GM10248 (cell line): ENCODE measurements around the gene TCAP.
A peak's percentile ranks its signal among the peaks of the same experiment; 100 is the strongest.

Experiments
- CTCF ChIA-PET: fragments of 300-600 bp; sonication (Branson Sonifier 250); formaldehyde crosslinking; extraction: SDS; loops from one replicate; lab custom pipeline; 2021; ENCODE audit warnings: antibody characterized with exemption; lab: Yijun Ruan, JAX
- POLR2A ChIA-PET: fragments of 350-650 bp; sonication (Branson Sonifier 250); formaldehyde crosslinking; extraction: SDS; loops from one replicate; lab custom pipeline; 2020; ENCODE audit warnings: antibody characterized with exemption; lab: Yijun Ruan, JAX
- DNase-seq: peaks from one replicate; pipeline ENCODE4 v3.0.0; 2012; ENCODE audit errors: extremely low spot score
- TF ChIP-seq, protein P1 (sequence below): IDR thresholded peaks from 2 replicates; pipeline ENCODE4 v1.5.1; 2012; ENCODE audit warnings: mild to moderate bottlenecking, low read depth; ENCODE audit errors: extremely low read depth, missing control alignments, control extremely low read depth

The TCAP gene

DNA sequence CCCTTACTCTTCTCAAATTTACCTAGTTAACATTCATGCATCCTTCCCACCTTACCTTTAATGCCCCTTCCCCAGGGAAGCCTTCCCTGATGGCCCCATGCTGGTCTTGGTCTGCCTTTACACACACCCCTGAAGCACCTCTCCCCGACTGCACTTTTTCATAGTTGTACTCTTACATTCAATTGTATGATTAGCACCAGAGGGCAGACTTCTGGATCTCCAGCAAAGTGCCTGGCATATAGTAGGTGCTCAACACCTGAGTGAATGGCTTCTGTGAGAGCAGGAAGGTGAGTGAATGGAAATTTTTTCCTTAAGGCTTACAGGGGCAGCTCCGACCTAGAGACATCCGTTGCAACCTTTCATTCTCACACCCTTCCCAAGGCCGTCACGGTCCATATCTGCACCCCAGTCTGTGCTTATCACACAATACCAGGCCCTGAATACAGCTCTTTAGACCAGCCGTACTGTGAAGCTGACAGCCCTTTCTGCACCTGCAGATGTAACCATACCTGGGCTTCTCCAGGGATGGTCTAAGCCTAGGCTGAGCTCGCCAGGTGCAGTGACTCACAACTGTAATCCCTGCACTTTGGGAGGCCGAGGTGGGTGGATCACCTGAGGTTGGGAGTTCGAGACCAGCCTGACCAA is 18.3 kb downstream of the TCAP start:
- CTCF ChIA-PET, result interaction anchor here (1.0 to 1.5 kb wide), 2 partner anchors 12 to 29 kb away, joined by 4 to 5 read pairs; no protein-coding TSS in a partner anchor
- POLR2A ChIA-PET, result no interaction called here

DNA sequence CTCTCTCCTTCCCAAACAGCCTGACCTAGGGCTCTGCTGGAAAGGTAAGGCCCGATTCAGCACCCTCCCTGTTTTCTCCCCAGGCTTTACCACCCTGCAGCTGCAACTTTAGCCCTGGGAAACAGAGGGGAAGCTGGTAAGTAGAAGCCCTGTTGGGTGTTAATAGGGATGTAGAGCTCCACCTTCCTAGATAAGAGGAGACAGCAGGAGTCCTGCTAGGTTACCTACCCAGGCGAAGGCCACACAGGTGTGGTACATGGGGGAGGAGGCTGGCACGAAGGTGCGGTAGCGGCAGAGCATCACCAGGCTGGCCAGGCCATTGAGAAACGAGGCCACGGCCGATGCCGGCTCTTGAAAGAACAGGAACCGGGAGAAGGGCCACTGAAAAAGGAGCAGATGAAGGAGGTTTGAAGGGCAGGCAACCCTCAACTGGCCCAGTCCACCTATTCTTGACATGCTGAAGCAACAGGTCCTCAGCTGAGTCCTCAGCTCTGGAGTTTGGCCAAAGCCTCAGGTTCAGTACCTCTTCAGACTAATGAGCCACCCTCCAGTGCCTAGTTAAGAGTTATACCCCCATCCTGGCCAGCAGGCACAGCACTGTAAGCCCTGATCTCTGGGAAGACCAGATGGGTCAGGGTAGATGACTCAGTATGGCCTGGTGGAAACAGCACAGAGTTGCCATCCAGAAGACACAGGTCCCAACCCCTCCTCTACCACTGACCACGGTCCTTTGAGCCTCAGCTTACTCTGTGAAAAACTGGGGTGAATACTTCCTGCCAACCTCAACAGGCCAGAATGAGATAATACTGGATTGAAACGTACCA is 19.4 kb downstream of the TCAP start:
- ChIA-PET POLR2A (no interaction called here), CTCF (interaction anchor here (1.2 to 1.5 kb wide), 2 partner anchors 11 to 14 kb away, joined by 4 to 5 read pairs; no protein-coding TSS in a partner anchor)
- DNase-seq, result no peak
- TF ChIP-seq, protein P1, sequence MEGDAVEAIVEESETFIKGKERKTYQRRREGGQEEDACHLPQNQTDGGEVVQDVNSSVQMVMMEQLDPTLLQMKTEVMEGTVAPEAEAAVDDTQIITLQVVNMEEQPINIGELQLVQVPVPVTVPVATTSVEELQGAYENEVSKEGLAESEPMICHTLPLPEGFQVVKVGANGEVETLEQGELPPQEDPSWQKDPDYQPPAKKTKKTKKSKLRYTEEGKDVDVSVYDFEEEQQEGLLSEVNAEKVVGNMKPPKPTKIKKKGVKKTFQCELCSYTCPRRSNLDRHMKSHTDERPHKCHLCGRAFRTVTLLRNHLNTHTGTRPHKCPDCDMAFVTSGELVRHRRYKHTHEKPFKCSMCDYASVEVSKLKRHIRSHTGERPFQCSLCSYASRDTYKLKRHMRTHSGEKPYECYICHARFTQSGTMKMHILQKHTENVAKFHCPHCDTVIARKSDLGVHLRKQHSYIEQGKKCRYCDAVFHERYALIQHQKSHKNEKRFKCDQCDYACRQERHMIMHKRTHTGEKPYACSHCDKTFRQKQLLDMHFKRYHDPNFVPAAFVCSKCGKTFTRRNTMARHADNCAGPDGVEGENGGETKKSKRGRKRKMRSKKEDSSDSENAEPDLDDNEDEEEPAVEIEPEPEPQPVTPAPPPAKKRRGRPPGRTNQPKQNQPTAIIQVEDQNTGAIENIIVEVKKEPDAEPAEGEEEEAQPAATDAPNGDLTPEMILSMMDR, result no peak

More for the DNA sequence above, 18.3 kb downstream of the TCAP start:
- no peak for DNase-seq
- TF ChIP-seq, protein P1, result no peak

DNA sequence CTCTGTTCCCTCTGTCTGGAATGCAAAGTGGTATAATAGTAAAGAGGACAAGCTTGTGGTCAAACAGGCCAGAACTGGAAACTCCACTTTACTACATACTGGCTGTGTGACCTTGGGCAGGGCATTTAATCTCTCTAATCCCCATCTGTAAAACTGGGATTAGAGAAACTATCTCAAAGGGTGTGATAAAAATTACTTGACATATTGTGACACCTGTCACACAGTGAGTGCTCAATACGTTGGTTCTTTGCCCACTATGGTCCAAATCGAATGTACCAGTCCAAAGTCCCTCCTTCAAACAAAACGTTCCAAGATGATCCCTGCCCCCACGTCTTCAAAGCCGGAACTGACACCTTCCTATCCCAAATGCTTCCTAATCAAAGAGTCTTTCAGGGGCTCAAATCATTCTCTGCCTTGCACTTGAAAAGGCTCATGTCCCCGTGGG is 22.0 kb downstream of the TCAP start:
- DNase-seq, result no peak
- CTCF ChIA-PET, result interaction anchor here (0.7 to 3.0 kb wide), 4 partner anchors 9 to 65 kb away, joined by 3 to 15 read pairs (median 7); partner anchors contain the start of gene PNMT
- POLR2A ChIA-PET, result no interaction called here
- TF ChIP-seq, protein P1, result no peak

DNA sequence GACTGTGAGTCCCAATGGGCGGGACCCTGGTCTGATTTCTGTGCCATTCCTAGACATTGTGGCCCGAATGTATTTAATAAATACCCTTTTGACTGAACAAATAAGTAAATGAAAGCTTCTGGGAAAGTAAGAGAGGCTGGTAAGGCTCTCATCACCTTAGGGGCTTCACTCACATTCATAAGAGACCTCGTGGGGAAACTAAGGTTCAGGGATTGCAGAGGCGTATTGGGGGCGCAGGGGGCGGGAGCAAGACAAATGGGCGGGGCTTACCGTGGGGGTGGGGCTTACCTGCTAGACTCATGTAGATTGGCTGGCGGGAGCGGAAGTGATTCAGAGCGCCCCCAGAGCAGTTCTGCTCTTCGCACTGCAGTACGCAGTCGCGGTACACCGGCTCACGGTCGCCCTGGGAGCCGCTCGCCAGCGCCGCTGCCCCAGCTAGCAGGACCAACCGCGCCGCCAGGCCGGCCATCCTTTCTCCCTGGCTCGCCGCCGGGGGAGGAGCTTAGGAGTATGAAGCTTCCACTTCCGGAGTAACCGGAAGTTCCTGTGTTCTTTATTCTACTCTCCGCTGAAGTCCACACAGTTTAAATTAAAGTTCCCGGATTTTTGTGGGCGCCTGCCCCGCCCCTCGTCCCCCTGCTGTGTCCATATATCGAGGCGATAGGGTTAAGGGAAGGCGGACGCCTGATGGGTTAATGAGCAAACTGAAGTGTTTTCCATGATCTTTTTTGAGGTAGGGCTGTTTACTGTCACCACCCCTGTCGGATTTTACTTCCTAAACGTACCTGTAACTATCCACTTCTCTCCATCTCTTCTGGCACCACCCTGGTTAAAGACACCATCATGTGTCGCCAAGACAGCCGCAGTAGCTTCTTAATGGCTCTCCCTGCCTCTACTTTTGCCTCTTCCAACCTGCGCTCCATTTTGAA is 22.7 kb downstream of the TCAP start, which contains the start of gene PGAP3:
TSS of gene PGAP3 (minus strand) at position 512 of the 929 bp plus-strand sequence. CDS start at position 469, 43 bp downstream.
- ChIA-PET CTCF (interaction anchor here (0.9 to 3.0 kb wide), 10 partner anchors 9 to 66 kb away, joined by 3 to 15 read pairs (median 6); partner anchors contain the start of genes MIEN1 and PNMT), POLR2A (interaction anchor here (0.5 to 0.9 kb wide), 2 partner anchors 13 to 28 kb away, joined by 3 to 5 read pairs; no protein-coding TSS in a partner anchor)
- TF ChIP-seq, protein P1, result no peak
- DNase-seq, result peak; percentile 94

DNA sequence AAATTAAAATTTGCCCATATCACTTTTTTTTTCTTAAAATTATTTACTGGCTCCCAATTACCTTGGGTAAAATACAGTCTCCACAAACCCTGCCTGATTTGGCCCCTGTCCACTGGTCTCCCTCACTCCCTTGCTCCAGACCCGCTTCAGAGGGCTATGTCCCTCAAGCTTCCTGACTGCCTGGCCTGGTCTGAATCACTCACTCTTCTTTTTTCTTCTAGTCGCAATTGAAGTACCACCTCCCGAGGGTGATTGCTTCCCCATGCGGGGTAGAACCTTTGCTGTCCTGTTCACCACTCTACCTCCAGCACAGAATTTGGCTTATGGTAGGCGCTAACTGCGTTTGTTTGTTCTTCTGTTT is 23.3 kb downstream of the TCAP start:
- TF ChIP-seq, protein P1, result no peak
- ChIA-PET CTCF (interaction anchor here (1.0 to 3.0 kb wide), 10 partner anchors 9 to 67 kb away, joined by 3 to 15 read pairs (median 6); partner anchors contain the start of genes MIEN1 and PNMT), POLR2A (interaction anchor here (0.5 to 0.9 kb wide), 2 partner anchors 12 to 29 kb away, joined by 3 to 5 read pairs; no protein-coding TSS in a partner anchor)
- DNase-seq, result no peak
